GM19193 (cell line): ENCODE data around the gene MED31.

ENCODE experiments used
- POLR2A ChIP-seq: IDR thresholded peaks from 4 replicates; pipeline ENCODE4 v1.6.1; 2011; ENCODE audit not compliant: insufficient read depth, insufficient read length; ENCODE audit errors: extremely low read depth

MED31 gene

GRCh38 chr17:6668219-6668618 is 16.8 kb upstream of the MED31 start:
- TF ChIP-seq POLR2A, result no peak

- TF ChIP-seq POLR2A, result no peak
These were observed 16.1 kb upstream of the MED31 start for GRCh38 chr17:6667516-6667915.

- TF ChIP-seq POLR2A, result no peak
These were observed 15.2 kb upstream of the MED31 start for GRCh38 chr17:6666557-6666956.

GRCh38 chr17:6666077-6666521 is 14.7 kb upstream of the MED31 start:
- no peak for TF ChIP-seq POLR2A

GRCh38 chr17:6661464-6661848 is 10.1 kb upstream of the MED31 start:
- TF ChIP-seq POLR2A, result no peak

GRCh38 chr17:6660805-6661463 is 9.5 kb upstream of the MED31 start:
- no peak for TF ChIP-seq POLR2A

- no peak for TF ChIP-seq POLR2A
These were observed 8.7 kb upstream of the MED31 start for GRCh38 chr17:6660101-6660500.

GRCh38 chr17:6657633-6658287 is 6.4 kb upstream of the MED31 start:
- no peak for TF ChIP-seq POLR2A

GRCh38 chr17:6656797-6657632 is 5.6 kb upstream of the MED31 start:
- peak; percentile 54 for TF ChIP-seq POLR2A

- TF ChIP-seq POLR2A, result no peak
These were observed 3.7 kb upstream of the MED31 start for GRCh38 chr17:6654841-6655731.

GRCh38 chr17:6651919-6652452 is 581 bp upstream of the MED31 start:
- no peak for TF ChIP-seq POLR2A

GRCh38 chr17:6648181-6648580 is 3.2 kb downstream of the MED31 start:
- TF ChIP-seq POLR2A, result no peak

GRCh38 chr17:6643451-6644125 is 7.8 kb downstream of the MED31 start:
- no peak for TF ChIP-seq POLR2A

- no peak for TF ChIP-seq POLR2A
These were observed 8.8 kb downstream of the MED31 start for GRCh38 chr17:6642592-6642991.
